NCI-H460 (cell line): ENCODE data around the gene DUSP18. TPM values are rescaled to one million over a fixed set of nuclear protein-coding genes. Genes with fewer than 3 reads are reported as not detected.
"Not testable (repeated sequence)": the region's sequence is repeated elsewhere in the genome, so short reads cannot be mapped to it uniquely, and the experiment has no call there.

Experiments
- DNase-seq: peaks from one replicate; pipeline ENCODE4 v3.0.0-alpha.2; 2016; ENCODE audit warnings: low read depth; ENCODE audit errors: extremely low read depth
- polyA plus RNA-seq: library from polyadenylated mRNA; depleted of rRNA; stranded (reverse); fragments of >200 nt; gene quantifications from 2 replicates; pipeline ENCODE4 v1.2.3, GENCODE V29; 2014; cell fraction: nucleus; rRNA removed
- total RNA-seq: library from RNA; depleted of rRNA; stranded (reverse); fragments of >200 nt; shearing (Covaris generic); gene quantifications from 2 replicates; pipeline ENCODE4 v1.2.3, GENCODE V29; 2014; rRNA removed

The DUSP18 gene
- 5.0 and 6.7 TPM in 2 replicates for total RNA-seq
- polyA plus RNA-seq = 2.8 and 7.0 TPM in 2 replicates

DNA sequence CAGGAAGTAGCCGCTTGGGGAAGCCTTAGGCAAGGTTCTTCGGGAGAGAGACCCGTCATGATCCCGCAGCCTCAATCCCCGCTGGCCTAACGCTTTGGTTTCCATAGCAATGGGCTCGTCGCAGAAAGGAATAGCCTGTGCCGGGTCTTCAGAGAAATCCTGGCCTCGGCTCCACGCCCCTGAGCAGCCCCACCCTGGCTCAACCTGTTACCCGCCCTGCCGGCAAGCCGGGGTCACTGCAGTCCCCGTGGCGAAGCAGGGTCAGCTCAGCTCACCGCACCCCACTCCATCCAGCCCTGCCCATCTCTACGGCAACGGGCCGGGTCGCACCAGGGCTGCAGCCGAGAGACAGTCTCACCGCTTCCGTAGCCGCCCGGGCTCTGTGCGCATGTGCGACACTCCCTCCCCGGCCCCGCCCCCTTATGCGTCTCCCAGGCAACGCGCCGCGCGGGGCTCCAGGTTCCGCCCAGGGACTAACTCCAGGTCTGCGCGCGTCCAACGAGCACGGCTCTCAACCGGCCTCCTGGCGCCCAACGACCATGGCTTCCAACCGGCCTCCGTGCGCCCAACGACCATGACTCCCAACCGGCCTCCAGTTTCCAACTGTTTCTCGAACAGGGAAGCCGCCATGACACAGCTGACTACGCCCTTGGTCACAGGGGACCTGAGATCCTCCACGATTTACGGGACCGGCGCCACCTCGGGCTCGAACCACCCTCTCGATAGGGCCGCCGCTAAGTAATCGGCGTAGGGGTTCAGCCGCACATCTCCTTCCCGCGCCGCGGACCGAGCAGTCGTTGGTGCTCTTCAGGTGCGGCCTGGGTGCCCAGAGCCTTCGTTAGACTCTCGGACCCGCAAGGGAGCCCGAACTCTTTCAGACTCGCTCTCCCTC is at the start of gene DUSP18:
DUSP18 (minus strand) TSS at position 382 of the 892 bp plus-strand sequence. CDS start 3,872 bp downstream, outside the sequence.
- DNase-seq = peak; percentile 85

DNA sequence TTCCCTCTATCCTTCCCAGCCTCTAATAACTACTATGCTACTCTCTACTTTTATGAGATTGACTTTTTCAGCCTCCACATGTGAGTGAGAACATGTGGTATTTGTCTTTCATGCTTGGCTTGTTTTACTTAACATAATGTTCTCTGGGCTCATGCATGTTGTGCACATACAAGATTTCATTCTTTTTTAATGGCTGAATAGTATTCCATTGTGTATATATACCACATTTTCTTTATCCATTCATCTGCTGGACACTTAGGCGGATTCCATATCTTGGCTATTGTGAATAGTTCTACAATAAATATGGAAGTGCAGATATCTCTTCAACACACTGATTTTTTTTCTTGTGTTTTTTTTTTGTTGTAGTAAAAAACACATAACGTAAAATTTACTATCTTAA is 46.4 kb upstream of the DUSP18 start:
- no peak for DNase-seq

GRCh38 chr22:30712094-30712493 is 44.4 kb upstream of the DUSP18 start:
- no peak for DNase-seq

DNA sequence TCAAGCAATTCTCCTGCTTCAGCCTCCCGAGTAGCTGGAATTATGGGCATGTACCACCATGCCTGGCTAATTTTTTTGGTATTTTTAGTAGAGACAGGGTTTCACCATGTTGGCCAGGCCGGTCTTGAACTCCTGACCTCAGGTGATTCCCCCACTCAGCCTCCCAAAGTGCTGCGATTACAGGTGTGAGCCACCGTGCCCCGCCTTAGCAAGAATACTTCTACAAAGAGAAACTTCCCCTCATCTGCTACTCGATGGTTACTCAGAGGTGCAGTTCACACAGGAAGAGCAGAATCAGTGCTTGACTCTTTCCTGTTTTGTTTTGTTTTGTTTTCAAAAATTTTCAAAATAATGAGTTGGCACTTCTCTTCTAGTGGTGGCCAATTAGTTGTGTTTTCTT is 42.3 kb upstream of the DUSP18 start:
- DNase-seq = not testable (repeated sequence)

- no peak for DNase-seq
Observed at GRCh38 chr22:30705710-30706651, 38.3 kb upstream of the DUSP18 start.

- no peak for DNase-seq
Observed at GRCh38 chr22:30704978-30705377, 37.3 kb upstream of the DUSP18 start.

DNA sequence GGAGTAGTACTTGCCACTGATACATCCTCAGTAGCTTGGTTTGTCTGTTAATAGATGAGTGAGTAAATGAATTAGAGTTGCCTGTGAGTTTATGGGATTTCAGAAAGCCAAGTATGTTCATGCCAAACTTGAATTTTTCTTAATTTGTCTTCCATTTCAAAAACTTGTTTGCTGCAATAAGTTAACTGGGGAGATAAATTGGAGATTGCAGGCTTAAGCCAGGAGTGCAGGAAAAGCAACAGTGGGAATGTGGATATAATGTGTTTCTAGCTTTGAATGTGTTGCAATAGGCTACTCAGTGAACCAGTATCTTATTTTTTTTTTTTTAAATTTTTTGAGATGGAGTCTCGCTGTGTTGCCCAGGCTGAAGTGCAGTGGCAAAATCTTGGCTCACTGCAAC is 35.2 kb upstream of the DUSP18 start:
- no peak for DNase-seq

DNA sequence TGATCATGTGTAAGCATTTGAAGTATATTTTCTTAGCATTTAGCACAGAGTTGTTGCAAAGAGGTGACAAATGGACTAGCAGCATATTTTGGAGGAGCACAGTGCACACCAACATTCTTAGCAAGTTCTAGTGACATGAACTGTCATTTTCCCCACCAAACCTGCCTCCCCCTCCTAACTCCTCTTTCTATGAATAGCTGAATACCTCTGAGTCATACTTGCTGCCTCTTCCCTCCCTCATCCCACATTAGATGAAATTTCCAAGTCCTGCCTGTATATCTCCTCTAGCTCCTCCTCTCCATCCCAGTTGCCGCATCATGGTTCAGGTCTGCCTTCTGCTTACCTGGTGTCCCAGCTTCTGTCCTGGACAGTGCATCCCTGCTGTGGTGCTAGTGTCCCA is 34.2 kb upstream of the DUSP18 start:
- DNase-seq = no peak

DNA sequence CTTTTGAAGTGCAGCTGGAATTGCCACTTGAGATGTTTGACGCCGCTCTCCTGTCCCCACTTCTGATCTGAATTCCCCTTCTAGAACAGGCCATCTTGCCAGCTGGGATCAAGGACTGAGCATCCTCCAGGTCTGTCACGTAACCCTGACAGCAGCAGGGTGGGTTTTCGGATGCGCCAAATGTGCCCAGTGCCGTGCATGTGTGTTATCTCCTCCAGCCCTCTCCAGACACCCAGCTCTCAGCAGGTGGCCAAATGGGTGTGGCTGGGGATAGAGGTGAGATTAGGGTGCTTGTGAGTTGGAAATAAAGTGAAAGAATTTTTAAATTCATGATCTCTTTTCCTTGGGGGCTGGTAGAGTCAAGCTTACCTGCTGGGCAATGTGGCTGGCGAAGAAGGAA is 30.3 kb upstream of the DUSP18 start:
- no peak for DNase-seq

DNA sequence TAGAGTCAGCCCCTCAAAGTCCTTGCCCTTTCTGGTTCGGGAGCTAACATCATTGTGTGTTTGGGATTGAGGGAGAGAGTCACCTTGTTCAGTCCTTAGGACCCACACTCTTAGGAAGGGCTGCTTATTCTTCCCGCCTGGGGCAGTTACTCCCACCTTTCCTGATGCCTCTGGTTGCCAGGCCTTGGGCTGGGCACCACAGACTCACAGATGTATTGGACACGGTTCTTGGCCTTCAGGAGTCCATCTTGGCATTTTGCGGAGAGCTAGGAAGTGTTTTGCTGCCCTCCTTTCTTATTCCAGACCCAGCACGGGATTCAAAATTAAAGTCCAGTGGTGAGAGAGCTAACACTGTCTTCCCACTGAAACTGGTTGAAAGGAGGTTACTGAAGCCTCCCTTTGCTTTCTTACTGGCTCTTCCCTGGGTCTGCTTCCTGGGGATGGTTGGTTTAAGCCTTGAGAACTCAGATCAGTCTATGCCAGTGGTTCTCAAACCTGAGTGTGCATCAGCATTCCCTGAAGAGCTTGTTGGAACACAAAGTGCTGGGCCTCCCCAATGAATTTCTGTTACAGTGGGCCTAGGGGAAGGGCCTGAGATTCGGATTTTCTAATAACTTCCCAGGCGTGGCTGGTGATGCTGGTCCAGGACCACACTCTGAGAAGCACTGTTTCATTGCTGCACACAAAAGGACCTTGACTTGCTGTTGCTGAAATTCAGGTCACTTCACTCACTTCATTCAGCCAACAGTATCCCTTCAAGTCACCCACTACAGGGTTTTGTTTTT is 28.4 kb upstream of the DUSP18 start:
- no peak for DNase-seq

DNA sequence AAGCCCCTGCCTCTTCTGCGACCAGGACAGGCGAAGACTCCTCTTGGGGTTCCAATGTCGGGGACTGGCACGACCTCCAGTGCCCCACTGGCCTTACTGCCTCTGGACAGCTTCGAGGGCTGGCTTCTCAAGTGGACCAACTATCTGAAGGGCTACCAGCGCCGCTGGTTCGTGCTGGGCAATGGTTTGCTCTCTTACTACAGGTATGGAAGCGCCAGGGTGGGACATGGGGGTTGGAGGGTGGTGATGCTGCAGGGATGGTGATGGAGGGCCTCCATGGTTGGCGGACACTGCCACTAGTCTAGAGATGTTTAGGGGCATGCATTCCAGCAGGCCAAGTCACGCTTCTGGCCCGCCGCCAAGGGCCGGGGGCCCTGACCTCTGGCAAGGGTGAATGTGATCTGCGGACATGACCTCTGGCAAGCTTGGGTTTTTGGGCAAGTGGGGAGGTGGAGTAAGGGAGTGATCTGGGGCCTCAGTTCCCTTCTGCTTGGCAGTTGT is 27.7 kb upstream of the DUSP18 start:
- no peak for DNase-seq

DNA sequence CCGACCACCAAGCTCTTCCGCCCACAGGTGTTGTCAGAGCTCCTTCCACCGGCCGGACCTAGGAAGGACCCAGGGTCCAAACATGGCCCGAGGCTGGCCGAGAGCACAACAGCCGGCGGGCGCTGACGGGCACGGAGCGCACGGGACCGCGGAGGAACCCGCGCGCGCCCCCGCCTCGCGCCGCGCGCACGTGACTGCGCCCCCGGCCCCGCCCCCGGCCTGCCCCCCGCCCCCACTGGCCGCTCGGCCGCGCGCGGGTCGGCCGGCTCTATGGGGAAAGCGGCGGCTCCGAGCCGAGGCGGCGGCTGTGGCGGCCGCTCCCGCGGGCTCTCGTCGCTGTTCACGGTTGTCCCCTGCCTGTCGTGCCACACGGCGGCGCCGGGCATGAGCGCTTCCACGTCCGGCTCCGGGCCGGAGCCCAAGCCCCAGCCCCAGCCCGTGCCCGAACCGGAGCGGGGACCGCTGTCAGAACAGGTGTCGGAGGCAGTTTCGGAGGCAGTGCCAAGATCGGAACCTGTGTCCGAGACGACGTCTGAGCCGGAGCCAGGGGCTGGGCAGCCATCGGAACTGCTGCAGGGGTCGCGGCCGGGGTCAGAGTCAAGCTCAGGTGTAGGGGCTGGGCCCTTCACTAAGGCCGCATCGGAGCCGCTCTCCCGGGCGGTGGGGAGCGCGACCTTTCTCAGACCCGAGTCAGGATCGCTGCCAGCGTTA is 27.1 kb upstream of the DUSP18 start, which contains the start of gene OSBP2:
OSBP2 (plus strand) TSS at position 235 of the 711 bp plus-strand sequence; CDS start at position 271, 36 bp downstream.
- DNase-seq = no peak

- no peak for DNase-seq
Observed at GRCh38 chr22:30694171-30694639, 26.5 kb upstream of the DUSP18 start.

- no peak for DNase-seq
Observed at GRCh38 chr22:30691204-30691603, 23.5 kb upstream of the DUSP18 start.

DNA sequence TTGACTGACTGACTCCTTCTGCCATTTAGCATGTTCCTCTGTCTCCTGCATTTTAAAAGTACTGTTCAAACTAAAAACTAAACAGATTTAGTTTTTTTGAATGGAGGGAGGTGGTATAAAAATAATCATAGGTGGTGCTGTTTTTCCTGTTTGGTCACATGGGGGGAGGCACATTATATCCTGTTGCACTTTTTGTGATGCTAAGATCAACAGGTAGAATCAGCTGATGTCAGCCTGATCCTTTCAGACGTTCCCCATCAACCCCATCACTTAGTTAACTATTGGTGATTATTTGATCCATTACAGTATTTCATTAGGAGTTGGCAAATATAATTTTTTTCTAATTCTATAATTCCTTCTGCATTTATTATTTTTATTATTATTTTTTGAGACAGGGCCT is 21.9 kb upstream of the DUSP18 start:
- no peak for DNase-seq

DNA sequence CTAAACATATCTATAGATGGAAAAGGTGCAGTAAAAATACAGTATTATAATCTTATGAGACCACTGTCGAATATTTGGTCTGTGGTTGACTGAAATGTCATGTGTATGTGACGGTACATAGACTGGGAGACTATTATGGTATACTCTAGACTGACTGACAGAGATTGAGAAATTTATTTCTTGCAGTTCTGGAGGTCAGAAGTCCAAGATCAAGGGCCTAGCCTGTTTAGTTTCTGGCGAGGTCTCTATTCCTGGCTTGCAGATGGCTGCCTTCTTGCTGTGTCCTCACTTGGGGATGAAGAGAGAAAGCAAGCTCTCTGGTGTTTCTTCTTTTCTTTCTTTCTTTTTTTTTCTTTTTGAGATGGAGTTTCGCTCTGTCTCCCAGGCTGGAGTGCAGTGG is 19.7 kb upstream of the DUSP18 start:
- DNase-seq = no peak

DNA sequence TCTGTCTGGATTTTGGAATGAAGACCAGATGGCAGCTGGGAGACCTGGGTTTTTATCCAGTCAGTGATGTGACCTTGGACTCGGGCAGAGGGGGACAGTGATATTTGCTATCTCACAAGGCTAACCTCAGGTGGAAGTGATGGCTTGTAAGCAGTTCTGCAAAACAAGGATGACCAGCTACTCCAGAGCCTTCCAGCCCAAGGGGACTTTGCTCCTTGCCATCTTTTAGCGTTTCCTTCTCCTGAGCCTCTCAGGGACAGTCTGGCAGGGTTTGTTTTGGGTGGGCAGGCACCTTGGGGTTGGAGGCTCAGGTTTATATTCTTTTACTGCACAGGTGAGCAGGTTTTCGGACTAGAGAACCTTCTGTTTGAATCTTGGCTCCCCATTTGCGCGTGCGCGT is 17.5 kb upstream of the DUSP18 start:
- DNase-seq = no peak

DNA sequence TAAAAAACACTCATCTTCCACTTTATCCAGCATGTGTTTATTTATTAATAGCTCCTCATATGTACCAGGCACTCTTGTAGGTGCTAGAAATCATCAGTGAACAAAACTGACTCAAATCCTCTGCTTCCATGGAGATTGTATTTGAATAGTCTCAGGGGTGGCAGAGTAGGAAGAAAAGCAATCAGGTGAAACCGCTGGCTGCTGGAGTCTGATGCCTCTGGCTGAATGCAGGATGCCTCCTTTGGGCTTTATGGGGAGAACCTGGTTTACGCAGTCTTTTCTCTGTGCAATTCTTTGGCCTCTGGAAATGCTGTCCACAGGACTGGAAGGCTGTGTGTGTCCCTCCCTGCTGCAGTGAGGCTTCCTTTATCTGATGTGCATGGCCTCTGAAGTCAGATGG is 14.2 kb upstream of the DUSP18 start:
- no peak for DNase-seq

DNA sequence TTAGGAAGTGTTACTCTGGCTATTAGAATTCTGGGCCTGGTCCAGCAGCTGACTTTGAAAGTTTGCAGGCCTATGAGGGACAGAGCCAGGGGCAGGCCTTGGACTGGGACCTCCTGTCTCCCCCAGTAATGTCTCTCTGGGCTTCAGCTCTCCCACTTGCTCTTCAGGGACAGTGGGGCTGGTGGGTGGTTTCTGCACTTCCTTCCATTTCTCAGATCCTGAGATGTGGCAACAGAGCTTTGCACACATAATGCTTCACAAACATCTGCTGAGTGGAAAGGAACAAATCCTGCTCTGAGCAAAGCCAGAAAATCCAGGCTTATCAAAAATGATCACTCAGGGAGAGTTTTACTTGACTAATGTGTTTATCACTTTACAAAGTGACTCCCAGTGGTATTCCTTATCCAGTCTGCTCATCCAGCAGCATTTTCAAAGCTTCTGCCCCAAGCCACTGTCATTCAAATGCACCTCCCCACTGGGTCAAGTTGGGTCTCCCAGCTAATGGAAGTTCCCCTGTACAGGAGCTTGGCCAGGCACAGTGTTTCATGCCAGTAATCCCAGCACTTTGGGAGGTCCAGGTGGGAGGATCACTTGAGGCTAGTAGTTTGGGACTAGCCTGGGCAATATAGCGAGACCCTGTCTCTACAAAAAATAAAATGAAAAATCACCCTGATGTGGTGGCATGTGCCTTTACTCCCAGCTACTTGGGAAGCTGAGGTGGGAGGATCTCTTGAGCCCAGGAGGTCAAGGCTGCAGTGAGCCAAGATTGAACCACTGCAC is 13.5 kb upstream of the DUSP18 start:
- DNase-seq = no peak
